Trophoblast cell (in vitro differentiated cells and primary cell): ENCODE data around the gene EXOSC10.
"Not testable (repeated sequence)": the region's sequence is repeated elsewhere in the genome, so short reads cannot be mapped to it uniquely, and the experiment has no call there.

Experiments used
- DNase-seq, 2 donors: peaks; one replicate each; pipeline ENCODE4 v3.0.0-alpha.2; 2016
- H2AFZ ChIP-seq: 2 replicates; pipeline ENCODE4 v1.6.1; 2013; ENCODE audit warnings: low read length, moderate library complexity, mild to moderate bottlenecking; ENCODE audit not compliant: insufficient read depth, poor library complexity
- H2AK5ac ChIP-seq: 2 replicates; pipeline ENCODE4 v1.6.1; 2013; ENCODE audit warnings: mild to moderate bottlenecking, low read length
- H2BK120ac ChIP-seq: 2 replicates; pipeline ENCODE4 v1.6.1; 2013; ENCODE audit warnings: low read length, mild to moderate bottlenecking, moderate library complexity; ENCODE audit not compliant: insufficient read depth, poor library complexity
- H2BK12ac ChIP-seq: 2 replicates; pipeline ENCODE4 v1.6.1; 2013; ENCODE audit warnings: mild to moderate bottlenecking, low read length, moderate library complexity
- H2BK5ac ChIP-seq: 2 replicates; pipeline ENCODE4 v1.6.1; 2013; ENCODE audit warnings: low read length, low read depth, moderate library complexity, mild to moderate bottlenecking; ENCODE audit not compliant: poor library complexity
- H3K14ac ChIP-seq: 2 replicates; pipeline ENCODE4 v1.6.1; 2013; ENCODE audit warnings: mild to moderate bottlenecking, low read length
- H3K18ac ChIP-seq: 2 replicates; pipeline ENCODE4 v1.6.1; 2013; ENCODE audit warnings: mild to moderate bottlenecking, low read length
- H3K23ac ChIP-seq: 2 replicates; pipeline ENCODE4 v1.6.1; 2013; ENCODE audit warnings: low read length
- H3K27ac ChIP-seq: 2 replicates; pipeline ENCODE4 v1.5.1; 2013; ENCODE audit warnings: low read depth, mild to moderate bottlenecking, inconsistent platforms, low read length, moderate library complexity
- H3K27me3 ChIP-seq: 2 replicates; pipeline ENCODE4 v1.6.1; 2013; ENCODE audit warnings: inconsistent platforms, mild to moderate bottlenecking, low read length, moderate library complexity; ENCODE audit not compliant: insufficient read depth
- H3K36me3 ChIP-seq, 2 experiments: 1 replicate in 1 of 2; 2 replicates in 1 of 2; pipeline ENCODE4 v1.6.1; 2013; ENCODE audit warnings: low read length in 2 of 2, mild to moderate bottlenecking in 2 of 2, moderate library complexity in 1 of 2; ENCODE audit not compliant: insufficient read depth in 2 of 2, control insufficient read depth in 1 of 2
- H3K4ac ChIP-seq: 2 replicates; pipeline ENCODE4 v1.6.1; 2013; ENCODE audit warnings: low read depth, mild to moderate bottlenecking, low read length, moderate library complexity
- H3K4me1 ChIP-seq, 2 experiments: 1 replicate in 1 of 2; 2 replicates in 1 of 2; pipeline ENCODE4 v1.6.1; 2013; ENCODE audit warnings: low read length in 2 of 2, mild to moderate bottlenecking in 2 of 2, moderate library complexity in 1 of 2; ENCODE audit not compliant: insufficient read depth in 2 of 2, control insufficient read depth in 1 of 2
- H3K4me2 ChIP-seq: 2 replicates; pipeline ENCODE4 v1.6.1; 2013; ENCODE audit warnings: inconsistent platforms, mild to moderate bottlenecking, low read length, moderate library complexity
- H3K4me3 ChIP-seq: 2 replicates; pipeline ENCODE4 v1.5.1; 2013; ENCODE audit warnings: mild to moderate bottlenecking, low read depth, low read length, inconsistent platforms
- H3K79me1 ChIP-seq: one replicate; pipeline ENCODE4 v1.6.1; 2013; ENCODE audit warnings: low read length
- H3K79me2 ChIP-seq: 2 replicates; pipeline ENCODE4 v1.6.1; 2013; ENCODE audit warnings: low read length, mild to moderate bottlenecking; ENCODE audit not compliant: control insufficient read depth, insufficient read depth, poor library complexity
- H3K9ac ChIP-seq: 2 replicates; pipeline ENCODE4 v1.6.1; 2013; ENCODE audit warnings: mild to moderate bottlenecking, low read length
- H3K9me3 ChIP-seq: 2 replicates; pipeline ENCODE4 v1.6.1; 2013; ENCODE audit warnings: low read depth, mild to moderate bottlenecking, control low read depth, inconsistent platforms, low read length; ENCODE audit not compliant: insufficient read depth
- H4K12ac ChIP-seq: 2 replicates; pipeline ENCODE4 v1.6.1; 2013; ENCODE audit warnings: low read depth, mild to moderate bottlenecking, low read length, moderate library complexity
- H4K8ac ChIP-seq: 2 replicates; pipeline ENCODE4 v1.6.1; 2013; ENCODE audit warnings: low read depth, mild to moderate bottlenecking, low read length, moderate library complexity
- H4K91ac ChIP-seq: one replicate; pipeline ENCODE4 v1.6.1; 2013; ENCODE audit warnings: low read depth, mild to moderate bottlenecking, low read length, moderate library complexity
- WGBS: extraction: QIAGEN DNeasy Blood & Tissue Kit; methylation state at CpG from one replicate; pipeline ENCODE4 v1.1.7; 2013; ENCODE audit warnings: missing lambda C conversion rate; ENCODE audit not compliant: insufficient read length, insufficient coverage; ENCODE audit errors: extremely low coverage; 5-methylcytosine and 5-hydroxymethylcytosine counted together

EXOSC10 gene

DNA sequence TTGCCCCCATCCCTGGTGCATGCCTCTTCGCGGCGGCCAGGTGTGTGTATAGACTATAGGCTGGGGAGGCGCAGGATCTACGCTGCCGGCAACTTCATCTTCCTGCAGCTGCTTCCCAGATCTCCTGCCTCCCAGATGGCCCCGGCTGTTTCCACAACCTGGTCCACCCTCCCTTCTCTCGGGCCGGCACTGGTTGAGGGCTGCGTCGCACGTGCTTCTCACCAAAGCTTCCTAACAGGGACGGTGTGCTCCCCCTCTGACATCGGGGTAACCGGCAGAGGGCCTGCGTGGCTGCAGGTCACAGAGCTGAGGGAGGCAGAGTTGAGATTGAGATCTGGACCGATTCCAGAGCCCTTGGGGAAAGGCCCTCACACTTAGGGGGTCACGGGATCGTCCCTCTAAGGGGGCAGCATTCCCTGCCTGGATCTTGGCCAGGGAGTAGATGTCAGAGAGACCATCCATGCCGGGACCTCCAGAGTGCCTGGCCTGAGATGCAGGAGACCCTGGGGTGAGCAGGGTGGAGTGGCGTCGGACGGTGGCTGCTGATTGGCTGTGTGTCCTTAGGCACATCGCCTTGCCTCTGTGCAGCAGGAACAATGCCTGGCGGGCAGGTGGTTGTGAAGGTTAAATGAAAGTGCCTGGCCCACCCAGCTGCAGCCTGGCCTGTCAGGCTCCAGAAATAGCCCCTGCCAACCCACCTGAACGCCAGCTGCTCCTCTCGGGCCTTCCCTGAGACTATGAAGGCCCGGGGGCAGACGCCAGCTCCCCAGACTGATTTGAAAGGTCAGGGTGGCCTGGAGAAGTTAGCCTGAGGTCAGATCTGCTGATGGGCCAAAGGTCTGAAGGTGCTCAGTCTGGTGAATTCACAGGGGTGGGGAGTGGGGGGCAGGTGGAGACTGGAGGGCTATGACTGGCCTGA is 46.6 kb downstream of the EXOSC10 start:
- H3K9me3 ChIP-seq = no peaks in the 10 kb centered on the region
- H2BK120ac ChIP-seq = no peak overlapping the region
- peaks cover 0 to 3% of the 10 kb centered on the region in 2 experiments for H3K4me1 ChIP-seq
- H3K18ac ChIP-seq = no peak overlapping the region
- H2BK12ac ChIP-seq = no peak overlapping the region
- peak in 1 of 2 donors; percentile 20 for DNase-seq
- no peak overlapping the region for H3K27ac ChIP-seq
- no peak overlapping the region for H3K23ac ChIP-seq
- no peaks in the 10 kb centered on the region for H3K79me2 ChIP-seq
- WGBS = no CpG with 5 or more reads among the region's 29 CpGs
- H3K4me2 ChIP-seq = no peak overlapping the region
- H3K14ac ChIP-seq = no peak overlapping the region
- H3K9ac ChIP-seq = no peak overlapping the region
- no peaks in the 10 kb centered on the region for H3K27me3 ChIP-seq
- H3K36me3 ChIP-seq = peaks cover 16 to 17% of the 10 kb centered on the region in 2 experiments
- H4K8ac ChIP-seq = no peak overlapping the region
- no peak overlapping the region for H3K4ac ChIP-seq
- H4K12ac ChIP-seq = no peak overlapping the region
- no peak overlapping the region for H2AFZ ChIP-seq
- no peak overlapping the region for H4K91ac ChIP-seq
- no peak overlapping the region for H2BK5ac ChIP-seq
- no peak overlapping the region for H2AK5ac ChIP-seq
- H3K4me3 ChIP-seq = no peak overlapping the region
- no peaks in the 10 kb centered on the region for H3K79me1 ChIP-seq

DNA sequence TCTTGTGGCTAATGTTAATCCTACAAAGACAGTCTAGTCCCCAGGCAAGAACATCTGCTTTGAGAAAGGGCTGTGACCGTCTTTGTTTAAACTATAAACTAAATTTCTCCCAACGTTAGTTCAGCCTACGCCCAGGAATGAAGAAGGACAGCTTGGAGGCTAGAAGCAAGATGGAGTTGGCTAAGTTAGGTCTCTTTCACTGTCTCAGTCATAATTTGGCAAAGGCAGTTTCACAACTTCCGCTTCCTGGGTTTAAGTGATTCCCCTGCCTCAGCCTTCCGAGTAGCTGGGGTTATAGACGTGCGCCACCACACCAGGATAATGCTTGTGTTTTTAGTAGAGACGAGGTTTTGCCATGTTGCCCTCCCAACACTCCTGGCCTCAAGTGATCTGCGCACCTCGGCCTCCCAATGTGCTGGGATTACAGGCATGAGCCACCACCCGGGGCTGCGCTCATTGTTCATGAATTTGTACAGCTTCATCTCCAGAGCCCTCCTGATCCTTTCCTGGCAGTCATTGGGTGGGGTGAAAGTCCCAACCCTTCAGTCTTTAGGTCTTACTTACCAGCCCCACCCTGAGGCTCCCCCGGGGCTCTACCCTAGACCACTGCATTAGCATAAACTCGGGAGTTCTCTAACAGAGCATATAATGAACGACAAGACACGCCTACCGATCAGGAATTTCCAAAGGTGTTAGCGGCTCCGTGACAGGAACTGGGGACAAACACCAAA is 47.7 kb downstream of the EXOSC10 start:
- Histone ChIP-seq H4K91ac (no peak overlapping the region), H3K4me2 (no peak overlapping the region), H4K12ac (no peak overlapping the region), H4K8ac (no peak overlapping the region), H3K9ac (no peak overlapping the region), H3K4me3 (no peak overlapping the region), H3K79me1 (no peaks in the 10 kb centered on the region), H3K36me3 (peaks cover 13 to 17% of the 10 kb centered on the region in 2 experiments), H3K4ac (no peak overlapping the region), H3K27ac (no peak overlapping the region), H2BK120ac (no peak overlapping the region), H2AK5ac (no peak overlapping the region), H3K4me1 (peaks cover 0 to 3% of the 10 kb centered on the region in 2 experiments), H3K27me3 (no peaks in the 10 kb centered on the region), H3K9me3 (no peaks in the 10 kb centered on the region), H2BK12ac (no peak overlapping the region), H2BK5ac (no peak overlapping the region), H3K14ac (no peak overlapping the region), H3K79me2 (no peaks in the 10 kb centered on the region), H2AFZ (no peak overlapping the region), H3K18ac (no peak overlapping the region), H3K23ac (no peak overlapping the region)
- WGBS = no CpG with 5 or more reads among the region's 19 CpGs
- peak in 1 of 2 donors; percentile 38 for DNase-seq

DNA sequence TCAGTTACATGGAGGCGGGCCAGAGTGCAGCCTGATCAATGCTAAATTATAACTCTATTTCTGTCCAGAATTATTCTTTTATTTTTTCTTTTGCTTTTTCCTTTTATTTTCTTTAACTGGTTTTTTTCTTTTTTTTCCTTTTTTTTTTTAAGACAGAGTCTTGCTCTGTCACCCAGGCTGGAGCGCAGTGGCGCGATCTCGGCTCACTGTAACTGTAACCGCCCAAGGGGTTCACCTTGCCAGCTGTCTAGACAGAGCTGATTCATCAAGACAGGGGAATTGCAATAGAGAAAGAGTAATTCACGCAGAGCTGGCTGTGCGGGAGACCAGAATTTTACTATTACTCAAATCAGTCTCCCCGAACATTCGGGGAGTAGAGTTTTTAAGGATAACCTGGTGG is 48.5 kb downstream of the EXOSC10 start:
- not testable (repeated sequence) for H3K9me3 ChIP-seq, H2BK5ac ChIP-seq, H3K9ac ChIP-seq, H3K4me2 ChIP-seq, H3K4me3 ChIP-seq, H4K91ac ChIP-seq, H2BK12ac ChIP-seq, H3K27ac ChIP-seq, H4K8ac ChIP-seq, H3K27me3 ChIP-seq, H2BK120ac ChIP-seq, DNase-seq, H3K79me2 ChIP-seq, H4K12ac ChIP-seq, H3K79me1 ChIP-seq, H2AFZ ChIP-seq, H3K4me1 ChIP-seq, H3K14ac ChIP-seq, H3K18ac ChIP-seq, H2AK5ac ChIP-seq, H3K23ac ChIP-seq, H3K4ac ChIP-seq
- peaks cover 10 to 11% of the 10 kb centered on the region in 2 experiments for H3K36me3 ChIP-seq
- no CpG with 5 or more reads among the region's 10 CpGs for WGBS

DNA sequence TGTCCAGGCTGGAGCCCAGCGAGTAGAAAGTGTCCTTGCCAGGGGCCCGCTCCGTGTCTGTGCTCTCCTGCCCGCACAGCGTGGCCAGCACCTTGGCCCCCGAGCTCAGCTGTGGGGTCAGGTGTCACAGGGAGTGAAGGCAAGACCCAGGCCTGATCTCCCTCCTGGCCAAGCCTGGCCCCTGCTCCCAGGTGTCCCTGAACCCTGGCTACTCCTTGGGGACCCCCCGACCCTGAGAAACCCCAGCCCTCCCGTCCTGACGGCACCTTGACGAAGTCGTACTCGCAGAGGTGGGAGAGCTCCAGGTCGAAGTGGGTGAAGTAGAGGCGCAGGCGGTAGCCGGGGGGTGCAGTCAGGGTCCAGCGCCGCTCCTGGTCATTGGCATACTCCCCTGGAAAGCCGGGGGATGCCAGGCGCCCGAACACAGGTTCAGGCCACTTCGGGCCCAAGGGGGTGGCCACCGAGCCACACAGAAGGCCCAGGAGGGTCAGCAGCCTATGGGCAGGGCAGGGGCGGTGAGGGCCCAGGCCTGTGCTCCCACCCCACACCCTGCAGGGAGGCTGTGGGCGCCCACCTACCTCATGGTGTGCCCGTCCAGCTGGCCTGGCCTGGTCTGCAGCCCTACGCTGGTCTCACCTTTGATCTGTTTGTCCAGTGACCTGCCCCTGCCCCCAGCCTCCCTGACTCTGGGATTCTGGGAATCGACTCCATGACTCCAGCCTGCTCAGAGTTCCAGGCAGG is 52.9 kb downstream of the EXOSC10 start, which contains the start of gene MASP2:
MASP2 (minus strand) TSS at position 615 of the 741 bp plus-strand sequence; CDS start at position 583, 32 bp downstream.
- Histone ChIP-seq H3K4me1 (no peaks in the 10 kb centered on the region), H3K14ac (no peak within 1 kb of the TSS), H3K4me2 (no peak within 1 kb of the TSS), H3K23ac (no peak within 1 kb of the TSS), H2BK12ac (no peak within 1 kb of the TSS), H4K8ac (no peak within 1 kb of the TSS), H3K27ac (no peak within 1 kb of the TSS), H4K91ac (no peak within 1 kb of the TSS), H3K9ac (no peak within 1 kb of the TSS), H3K4ac (no peak within 1 kb of the TSS), H2AFZ (no peak within 1 kb of the TSS), H3K79me1 (no peaks in the 10 kb centered on the region), H3K4me3 (no peak within 1 kb of the TSS), H3K18ac (no peak within 1 kb of the TSS), H4K12ac (no peak within 1 kb of the TSS), H3K27me3 (no peaks in the 10 kb centered on the region), H2AK5ac (no peak within 1 kb of the TSS), H2BK5ac (no peak within 1 kb of the TSS), H3K36me3 (no peaks in the 10 kb centered on the region), H3K79me2 (no peaks in the 10 kb centered on the region), H3K9me3 (peaks cover 3% of the 10 kb centered on the region), H2BK120ac (no peak within 1 kb of the TSS)
- WGBS = no CpG with 5 or more reads among the region's 28 CpGs
- no peak for DNase-seq
